Measurements from ENCODE around the gene SLC25A6. TPM values are rescaled to one million over a fixed set of nuclear protein-coding genes. Genes with fewer than 3 reads are reported as not detected.
"Not testable (repeated sequence)": the region's sequence is repeated elsewhere in the genome, so short reads cannot be mapped to it uniquely, and the experiment has no call there.

Gene SLC25A6
- total RNA-seq, 1 experiment from 2014 or later, result 178 TPM

GRCh38 chrX:1351981-1352714, 39.8 kb downstream of the SLC25A6 start:
- ChIA-PET POLR2A (ENCODE audit: unreplicated experiment) (no interaction called here), CTCF (no interaction called here)
- H2AFZ ChIP-seq, result no peak overlapping the region
- TF ChIP-seq CTCF (conservative IDR thresholded peaks at IDR 0.05) (no peak), EZH2 (IDR thresholded peaks at IDR 0.05; ENCODE audit: low read depth) (no peak)
- no peaks in the 10 kb centered on the region; the same call in 1 of the 2 replicates for H3K9me3 ChIP-seq (ENCODE audit: insufficient read depth, low read depth)
- BruUV-seq (replicated peaks), result no TSS peak
- H3K79me2 ChIP-seq (ENCODE audit: low read depth), result no peaks in the 10 kb centered on the region
- no peak overlapping the region for H3K4me3 ChIP-seq
- H3K9me2 ChIP-seq (ENCODE audit: insufficient read depth), result no peaks in the 10 kb centered on the region
- intact Hi-C loops (cut with micrococcal nuclease; ENCODE audit: unreplicated experiment), result no loop called here
- no peak for DNase-seq
- no peaks in the 10 kb centered on the region for H3K36me3 ChIP-seq (ENCODE audit: low read depth)
- H3F3A ChIP-seq (ENCODE audit: insufficient read depth, low read depth), result peaks cover 9% of the 10 kb centered on the region; the same call in 1 of the 2 replicates
- H4K20me1 ChIP-seq (ENCODE audit: insufficient read depth), result no peaks in the 10 kb centered on the region
- H3K27ac ChIP-seq, result no peak overlapping the region
- no peaks in the 10 kb centered on the region for H3K27me3 ChIP-seq (ENCODE audit: insufficient read depth, low read depth)
- H3K4me2 ChIP-seq, result no peak overlapping the region
- H3K4me1 ChIP-seq (replicated peaks; ENCODE audit: insufficient read depth), result no peaks in the 10 kb centered on the region

- H2AFZ ChIP-seq; H3K79me2 ChIP-seq (ENCODE audit: low read depth); POLR2A ChIA-PET (ENCODE audit: unreplicated experiment); H3K4me3 ChIP-seq; CTCF ChIA-PET; H3K4me1 ChIP-seq (replicated peaks; ENCODE audit: insufficient read depth); H3K27ac ChIP-seq; intact Hi-C loops (cut with micrococcal nuclease; ENCODE audit: unreplicated experiment); H4K20me1 ChIP-seq (ENCODE audit: insufficient read depth); BruUV-seq (replicated peaks); H3K9me3 ChIP-seq (ENCODE audit: insufficient read depth, low read depth); H3K36me3 ChIP-seq (ENCODE audit: low read depth); H3F3A ChIP-seq (ENCODE audit: insufficient read depth, low read depth); DNase-seq; H3K9me2 ChIP-seq (ENCODE audit: insufficient read depth); H3K4me2 ChIP-seq; H3K27me3 ChIP-seq (ENCODE audit: insufficient read depth, low read depth): not testable (repeated sequence)
These were observed 42.3 kb downstream of the SLC25A6 start for GRCh38 chrX:1349606-1350005.

- TF ChIP-seq CTCF (conservative IDR thresholded peaks at IDR 0.05) (no peak), EZH2 (IDR thresholded peaks at IDR 0.05; ENCODE audit: low read depth) (no peak)
- Histone ChIP-seq H3K4me1 (replicated peaks; ENCODE audit: insufficient read depth) (peaks cover 4% of the 10 kb centered on the region; the same call in 1 of the 2 replicates), H4K20me1 (ENCODE audit: insufficient read depth) (no peaks in the 10 kb centered on the region), H3F3A (ENCODE audit: insufficient read depth, low read depth) (peaks cover 6% of the 10 kb centered on the region), H3K4me2 (no peak overlapping the region), H2AFZ (no peak overlapping the region), H3K4me3 (no peak overlapping the region), H3K79me2 (ENCODE audit: low read depth) (no peaks in the 10 kb centered on the region), H3K9me2 (ENCODE audit: insufficient read depth) (no peaks in the 10 kb centered on the region), H3K27me3 (ENCODE audit: insufficient read depth, low read depth) (no peaks in the 10 kb centered on the region), H3K9me3 (ENCODE audit: insufficient read depth, low read depth) (no peaks in the 10 kb centered on the region), H3K27ac (no peak overlapping the region), H3K36me3 (ENCODE audit: low read depth) (no peaks in the 10 kb centered on the region)
- DNase-seq, result peak in 1 of 2 experiments; percentile 49
- no TSS peak for BruUV-seq (replicated peaks)
- ChIA-PET POLR2A (ENCODE audit: unreplicated experiment) (no interaction called here), CTCF (no interaction called here)
- intact Hi-C loops (cut with micrococcal nuclease; ENCODE audit: unreplicated experiment), result no loop called here
These were observed 50.2 kb downstream of the SLC25A6 start for GRCh38 chrX:1341545-1342184.
